ENCODE measurements around the gene RFX3.

- TF ChIP-seq CTCF (IDR thresholded peaks at IDR 0.05; ENCODE audit: extremely low read depth in 1 of 2, insufficient read depth in 1 of 2, low read depth in 1 of 2, low read length in 2 of 2) (no peak), POLR2A (IDR thresholded peaks at IDR 0.05; ENCODE audit: low read depth, low read length) (no peak), MYC (IDR thresholded peaks at IDR 0.05; ENCODE audit: low read depth, low read length) (no peak), POLR2AphosphoS5 (IDR thresholded peaks at IDR 0.05; ENCODE audit: insufficient read depth, low read depth, low read length) (no peak), EZH2 (IDR thresholded peaks at IDR 0.05; ENCODE audit: borderline replicate concordance, low read depth, low read length, severe bottlenecking) (no peak), MAX (IDR thresholded peaks at IDR 0.05; ENCODE audit: insufficient read depth, insufficient read length) (no peak), GATA2 (IDR thresholded peaks at IDR 0.05; ENCODE audit: insufficient read depth, insufficient read length, low read depth, low read length) (no peak), JUN (IDR thresholded peaks at IDR 0.05; ENCODE audit: borderline replicate concordance, insufficient read depth, insufficient read length, low read depth) (no peak)
Observed at GRCh38 chr9:3179711-3180110, 346.1 kb downstream of the RFX3 start.
